Activated B cell treated with CpG ODN at 0.5 μM for 24 hours (primary cell): ENCODE measurements around the gene CD55. TPM values are rescaled to one million over a fixed set of nuclear protein-coding genes. Genes with fewer than 3 reads are reported as not detected.

Experiments used
- ATAC-seq: fragments of 200-7000 bp; cut with Tn5 transposase; one replicate; pipeline ENCODE4 v1.10.0; 2021; ENCODE audit warnings: low read depth, mild to moderate bottlenecking, moderate library complexity
- CTCF ChIA-PET: fragments of 350-600 bp; sonication (Branson Sonifier 250); formaldehyde crosslinking; loops from one replicate; lab custom pipeline; 2021; ENCODE audit warnings: antibody characterized with exemption; lab: Charles Lee
- POLR2A ChIA-PET: fragments of 350-600 bp; sonication (Branson Sonifier 250); formaldehyde crosslinking; loops from one replicate; lab custom pipeline; 2021; ENCODE audit warnings: antibody characterized with exemption; lab: Charles Lee
- DNase-seq: peaks from one replicate; pipeline ENCODE4 v3.0.0; 2022
- H3K27ac Mint-ChIP-seq: one replicate; pipeline ENCODE4 v1.8.0; 2020; ENCODE audit warnings: mixed read lengths
- H3K27me3 Mint-ChIP-seq: one replicate; pipeline ENCODE4 v1.8.0; 2021; ENCODE audit warnings: mixed read lengths
- H3K36me3 Mint-ChIP-seq: one replicate; pipeline ENCODE4 v1.8.0; 2021; ENCODE audit warnings: low read depth, mixed read lengths
- H3K4me1 Mint-ChIP-seq: one replicate; pipeline ENCODE4 v1.8.0; 2021; ENCODE audit warnings: mixed read lengths
- H3K4me3 Mint-ChIP-seq: one replicate; pipeline ENCODE4 v1.8.0; 2020; ENCODE audit warnings: mild to moderate bottlenecking, mixed read lengths
- H3K9me3 Mint-ChIP-seq: one replicate; pipeline ENCODE4 v1.8.0; 2020; ENCODE audit warnings: mixed read lengths
- intact Hi-C: fragments of 100-400 bp; cut with micrococcal nuclease; formaldehyde crosslinking; loops from one replicate; pipeline ENCODE4 v1.15.1; 2024
- total RNA-seq: library from RNA; stranded (reverse); gene quantifications from 2 replicates; pipeline ENCODE4 v1.2.3, GENCODE V29; 2022
- TF ChIP-seq, protein P1 (sequence below): fragments of 200-600 bp; IDR thresholded peaks from one replicate; pipeline ENCODE4 v1.8.0; 2022; ENCODE audit warnings: antibody characterized with exemption, mild to moderate bottlenecking

Gene CD55
- total RNA-seq, 1 donor from 2014 or later = 90.9 TPM

- Mint-ChIP-seq H3K27ac (no peak overlapping the region), H3K36me3 (peaks cover 4% of the 10 kb centered on the region), H3K27me3 (no peaks in the 10 kb centered on the region), H3K9me3 (peaks cover 11% of the 10 kb centered on the region), H3K4me3 (no peak overlapping the region), H3K4me1 (peaks cover 4% of the 10 kb centered on the region)
- ATAC-seq (no peak), DNase-seq (no peak)
- POLR2A ChIA-PET = no interaction called here
- CTCF ChIA-PET = no interaction called here
- intact Hi-C loops = no loop called here
- TF ChIP-seq, protein P1, sequence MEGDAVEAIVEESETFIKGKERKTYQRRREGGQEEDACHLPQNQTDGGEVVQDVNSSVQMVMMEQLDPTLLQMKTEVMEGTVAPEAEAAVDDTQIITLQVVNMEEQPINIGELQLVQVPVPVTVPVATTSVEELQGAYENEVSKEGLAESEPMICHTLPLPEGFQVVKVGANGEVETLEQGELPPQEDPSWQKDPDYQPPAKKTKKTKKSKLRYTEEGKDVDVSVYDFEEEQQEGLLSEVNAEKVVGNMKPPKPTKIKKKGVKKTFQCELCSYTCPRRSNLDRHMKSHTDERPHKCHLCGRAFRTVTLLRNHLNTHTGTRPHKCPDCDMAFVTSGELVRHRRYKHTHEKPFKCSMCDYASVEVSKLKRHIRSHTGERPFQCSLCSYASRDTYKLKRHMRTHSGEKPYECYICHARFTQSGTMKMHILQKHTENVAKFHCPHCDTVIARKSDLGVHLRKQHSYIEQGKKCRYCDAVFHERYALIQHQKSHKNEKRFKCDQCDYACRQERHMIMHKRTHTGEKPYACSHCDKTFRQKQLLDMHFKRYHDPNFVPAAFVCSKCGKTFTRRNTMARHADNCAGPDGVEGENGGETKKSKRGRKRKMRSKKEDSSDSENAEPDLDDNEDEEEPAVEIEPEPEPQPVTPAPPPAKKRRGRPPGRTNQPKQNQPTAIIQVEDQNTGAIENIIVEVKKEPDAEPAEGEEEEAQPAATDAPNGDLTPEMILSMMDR = no peak
Observed at GRCh38 chr1:207388721-207389120, 67.2 kb downstream of the CD55 start.

DNA sequence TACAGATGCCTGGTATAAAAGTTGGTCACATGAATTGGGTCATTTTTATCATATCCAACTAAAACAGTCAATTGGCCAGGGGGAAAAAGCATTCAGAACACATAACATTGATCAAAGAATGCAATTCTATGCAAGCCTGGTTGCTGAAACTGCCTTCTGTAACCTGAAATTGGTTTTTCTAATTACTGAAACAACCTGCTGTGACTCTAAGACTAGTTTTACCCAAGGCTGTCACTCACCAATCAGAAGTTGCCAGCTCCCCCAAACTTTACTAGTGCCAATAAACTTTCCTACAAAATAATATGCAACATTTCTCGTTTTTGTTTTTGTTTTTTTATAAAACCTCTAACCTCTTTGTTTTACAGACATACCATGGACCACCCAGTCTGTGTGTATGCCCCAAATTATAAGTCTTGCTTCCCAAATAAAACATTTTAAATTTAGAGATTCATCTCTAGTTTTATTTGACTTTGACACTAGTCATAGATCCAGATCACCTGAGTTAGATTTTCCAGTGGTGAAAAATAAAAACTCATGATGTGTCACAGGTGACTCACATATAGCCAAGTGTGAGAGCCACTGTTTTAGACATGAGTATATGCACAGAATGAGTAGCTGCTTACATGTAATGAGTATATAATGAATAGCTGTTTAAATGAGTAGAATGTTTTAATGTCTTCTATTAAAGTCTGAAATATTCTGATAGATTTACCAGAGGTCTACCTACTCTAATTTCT is 68.4 kb downstream of the CD55 start:
- ChIA-PET POLR2A (no interaction called here), CTCF (no interaction called here)
- H3K27ac Mint-ChIP-seq = no peak overlapping the region
- peaks cover 4% of the 10 kb centered on the region for H3K36me3 Mint-ChIP-seq
- ATAC-seq (no peak), DNase-seq (no peak)
- TF ChIP-seq, protein P1 = no peak
- no peak overlapping the region for H3K4me3 Mint-ChIP-seq
- H3K27me3 Mint-ChIP-seq = no peaks in the 10 kb centered on the region
- peaks cover 4% of the 10 kb centered on the region for H3K4me1 Mint-ChIP-seq
- intact Hi-C loops = no loop called here
- H3K9me3 Mint-ChIP-seq = peaks cover 2% of the 10 kb centered on the region

- peaks cover 8% of the 10 kb centered on the region for H3K4me1 Mint-ChIP-seq
- no peak overlapping the region for H3K27ac Mint-ChIP-seq
- DNase-seq = no peak
- no peak overlapping the region for H3K4me3 Mint-ChIP-seq
- no peak for ATAC-seq
- ChIA-PET POLR2A (no interaction called here), CTCF (no interaction called here)
- H3K36me3 Mint-ChIP-seq = no peaks in the 10 kb centered on the region
- no peaks in the 10 kb centered on the region for H3K27me3 Mint-ChIP-seq
- intact Hi-C loops = no loop called here
- TF ChIP-seq, protein P1 = no peak
- no peaks in the 10 kb centered on the region for H3K9me3 Mint-ChIP-seq
Observed at GRCh38 chr1:207393610-207394009, 72.1 kb downstream of the CD55 start.

- Mint-ChIP-seq H3K36me3 (no peaks in the 10 kb centered on the region), H3K4me1 (peaks cover 8% of the 10 kb centered on the region), H3K27me3 (no peaks in the 10 kb centered on the region), H3K27ac (no peak overlapping the region), H3K9me3 (peaks cover 9% of the 10 kb centered on the region), H3K4me3 (no peak overlapping the region)
- DNase-seq (no peak), ATAC-seq (no peak)
- TF ChIP-seq, protein P1 = no peak
- intact Hi-C loops = loop anchor here (5.0 kb wide), 1 partner anchor 39 kb away; no protein-coding TSS in a partner anchor
- POLR2A ChIA-PET = interaction anchor here (0.6 kb wide), 1 partner anchor 202 kb away, joined by 3 read pairs; no protein-coding TSS in a partner anchor
- CTCF ChIA-PET = interaction anchor here (1.2 to 1.7 kb wide), 2 partner anchors 9 to 103 kb away, joined by 3 to 6 read pairs; no protein-coding TSS in a partner anchor
Observed at GRCh38 chr1:207396168-207396746, 74.8 kb downstream of the CD55 start.

DNA sequence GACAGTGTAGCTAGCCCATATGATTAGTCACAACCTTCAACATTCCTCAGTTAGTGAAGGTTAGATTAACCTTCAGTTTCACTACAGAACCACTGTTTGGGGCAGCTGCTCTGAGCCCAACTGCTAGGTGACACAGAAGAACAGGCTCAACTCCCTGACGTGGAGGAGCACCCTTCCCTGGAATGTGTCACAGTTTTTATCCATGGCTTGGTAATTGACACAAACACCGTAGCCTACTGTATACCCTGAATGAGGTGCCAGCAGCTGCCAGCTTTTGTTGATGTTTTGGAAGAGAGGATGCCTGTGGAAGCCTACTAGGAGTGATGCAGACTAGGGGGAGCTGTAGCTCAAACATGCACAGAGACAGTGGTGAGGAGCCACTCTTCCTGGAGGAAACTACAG is 76.0 kb downstream of the CD55 start:
- Mint-ChIP-seq H3K36me3 (no peaks in the 10 kb centered on the region), H3K4me1 (peaks cover 5% of the 10 kb centered on the region), H3K27ac (no peak overlapping the region), H3K4me3 (no peak overlapping the region), H3K27me3 (no peaks in the 10 kb centered on the region), H3K9me3 (peaks cover 9% of the 10 kb centered on the region)
- ChIA-PET CTCF (interaction anchor here (1.7 kb wide), 1 partner anchor 102 kb away, joined by 6 read pairs; no protein-coding TSS in a partner anchor), POLR2A (no interaction called here)
- TF ChIP-seq, protein P1 = no peak
- intact Hi-C loops = loop anchor here (5.0 kb wide), 1 partner anchor 40 kb away; no protein-coding TSS in a partner anchor
- DNase-seq = no peak
- no peak for ATAC-seq
